Central memory CD4-positive, alpha-beta T cell (primary cell): ENCODE results near the gene NBAS.
"Not testable (repeated sequence)": the region's sequence is repeated elsewhere in the genome, so short reads cannot be mapped to it uniquely, and the experiment has no call there.

Experiments
- DNase-seq: peaks from one replicate; pipeline ENCODE4 v3.0.0; 2022

Gene NBAS

DNA sequence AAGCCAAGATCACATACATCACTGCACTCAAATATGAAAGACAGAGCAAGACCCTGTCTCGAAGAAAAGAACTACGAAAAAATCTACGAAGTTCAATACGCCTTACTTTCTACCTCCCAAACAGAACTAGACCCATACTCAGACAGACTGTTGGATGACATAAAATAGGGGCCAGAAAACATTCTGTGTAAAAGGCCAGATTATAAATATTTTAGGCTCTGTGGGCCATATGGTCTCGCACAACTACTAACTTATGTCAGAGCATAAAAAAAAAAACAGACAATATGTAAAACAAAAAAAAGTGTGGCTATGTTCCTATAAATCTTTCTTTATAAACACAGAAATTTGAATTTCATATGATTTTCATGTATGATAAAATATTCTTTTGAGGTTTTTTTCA is 40.8 kb downstream of the NBAS start:
- no peak for DNase-seq

GRCh38 chr2:15518759-15519158 is 42.4 kb downstream of the NBAS start:
- not testable (repeated sequence) for DNase-seq

- DNase-seq = no peak
Measured at GRCh38 chr2:15517793-15518192, 43.3 kb downstream of the NBAS start.

DNA sequence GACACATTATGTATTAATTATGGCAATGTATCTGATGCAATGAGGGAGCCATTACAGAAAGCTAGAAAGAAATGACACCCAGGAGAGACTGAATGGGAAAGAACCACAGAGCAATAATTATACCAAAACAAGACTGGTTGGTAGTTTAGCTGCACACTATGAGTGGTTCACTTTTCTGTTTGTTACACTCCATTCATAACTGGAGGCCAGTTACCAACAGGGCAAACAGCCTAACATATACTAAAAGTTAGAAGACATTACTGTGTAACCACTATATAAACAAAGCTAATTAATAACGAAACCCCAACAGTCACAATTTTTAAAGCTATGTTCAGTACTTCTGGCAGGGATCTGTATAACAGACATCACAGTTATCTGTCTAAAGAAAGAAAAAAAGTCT is 49.4 kb downstream of the NBAS start:
- DNase-seq = no peak

- DNase-seq = no peak
Measured at GRCh38 chr2:15510552-15510951, 50.6 kb downstream of the NBAS start.

DNA sequence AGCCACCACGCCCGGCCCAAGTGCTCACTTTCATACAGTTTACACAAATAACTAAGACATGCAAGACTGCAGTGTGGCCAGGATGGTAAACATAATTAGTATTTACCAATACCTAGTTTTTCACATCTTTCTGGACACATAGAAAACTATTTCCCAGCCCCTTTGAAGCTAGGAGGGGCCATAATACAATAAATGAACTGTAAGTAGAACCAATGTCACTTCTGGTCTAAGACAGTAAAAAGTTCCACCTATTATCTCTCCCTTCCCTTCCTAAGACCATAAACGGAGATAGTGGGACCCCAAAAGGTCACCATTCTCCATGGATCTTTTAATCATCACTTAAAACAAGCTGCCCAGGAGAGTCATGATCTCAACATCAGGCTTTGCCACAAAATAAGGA is 51.0 kb downstream of the NBAS start:
- no peak for DNase-seq

DNA sequence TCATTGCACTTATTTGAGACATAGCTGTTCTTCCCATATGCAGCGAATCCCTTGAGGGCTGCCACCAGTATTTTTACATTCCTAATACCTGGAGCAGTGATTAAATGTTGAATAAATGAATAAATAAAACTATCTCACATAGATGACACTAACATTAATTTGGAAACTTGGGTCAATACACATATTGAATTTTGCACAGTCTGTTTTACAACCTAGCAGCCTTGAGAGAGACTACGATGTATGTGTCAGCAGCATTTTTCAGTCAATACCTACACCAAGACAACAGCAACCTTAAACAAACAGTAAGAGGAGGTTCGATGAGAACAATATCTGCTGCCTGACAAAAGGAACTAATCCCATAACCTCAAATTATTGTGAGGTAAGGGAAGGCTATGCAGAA is 53.4 kb downstream of the NBAS start:
- DNase-seq = no peak

- DNase-seq = no peak
Measured at GRCh38 chr2:15507061-15507460, 54.1 kb downstream of the NBAS start.

GRCh38 chr2:15506229-15506819 is 54.8 kb downstream of the NBAS start:
- DNase-seq = no peak

- no peak for DNase-seq
Measured at GRCh38 chr2:15504882-15505663, 56.1 kb downstream of the NBAS start.

DNA sequence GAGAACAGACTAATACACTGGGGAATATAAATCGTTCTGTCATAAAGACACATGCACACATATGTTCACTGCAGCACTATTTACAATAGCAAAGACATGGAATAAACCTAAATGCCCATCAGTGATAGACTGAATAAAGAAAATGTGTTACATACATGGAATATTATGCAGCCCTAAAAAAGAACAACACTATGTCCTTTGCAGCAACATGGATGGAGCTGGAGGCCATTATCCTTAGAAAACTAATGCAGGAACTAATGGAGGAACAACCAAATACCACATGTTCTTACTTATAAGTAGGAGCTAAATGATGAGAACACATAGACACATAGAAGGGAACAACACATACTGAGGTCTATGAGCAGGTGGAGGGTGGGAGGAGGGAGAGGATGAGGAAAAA is 61.9 kb downstream of the NBAS start:
- DNase-seq = not testable (repeated sequence)

DNA sequence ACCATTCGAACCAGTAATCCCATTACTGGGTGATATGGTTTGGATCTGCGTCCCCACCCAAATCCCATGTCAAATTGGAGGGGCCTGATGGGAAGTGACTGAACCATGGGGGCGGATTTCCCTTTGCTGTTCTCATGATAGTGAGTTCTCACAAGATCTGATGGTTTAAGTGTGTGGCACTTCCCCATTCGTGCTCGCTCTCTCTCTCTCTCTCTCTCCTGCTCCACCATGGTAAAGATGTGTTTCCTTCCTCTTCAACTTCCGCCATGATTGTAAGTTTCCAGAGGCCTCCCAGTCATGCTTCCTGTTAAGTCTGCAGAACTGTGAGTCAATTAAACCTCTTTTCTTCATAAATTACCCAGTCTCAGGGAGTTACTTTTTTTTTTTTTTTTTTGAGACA is 62.6 kb downstream of the NBAS start:
- DNase-seq = no peak

- no peak for DNase-seq
Measured at GRCh38 chr2:15494877-15495276, 66.3 kb downstream of the NBAS start.

DNA sequence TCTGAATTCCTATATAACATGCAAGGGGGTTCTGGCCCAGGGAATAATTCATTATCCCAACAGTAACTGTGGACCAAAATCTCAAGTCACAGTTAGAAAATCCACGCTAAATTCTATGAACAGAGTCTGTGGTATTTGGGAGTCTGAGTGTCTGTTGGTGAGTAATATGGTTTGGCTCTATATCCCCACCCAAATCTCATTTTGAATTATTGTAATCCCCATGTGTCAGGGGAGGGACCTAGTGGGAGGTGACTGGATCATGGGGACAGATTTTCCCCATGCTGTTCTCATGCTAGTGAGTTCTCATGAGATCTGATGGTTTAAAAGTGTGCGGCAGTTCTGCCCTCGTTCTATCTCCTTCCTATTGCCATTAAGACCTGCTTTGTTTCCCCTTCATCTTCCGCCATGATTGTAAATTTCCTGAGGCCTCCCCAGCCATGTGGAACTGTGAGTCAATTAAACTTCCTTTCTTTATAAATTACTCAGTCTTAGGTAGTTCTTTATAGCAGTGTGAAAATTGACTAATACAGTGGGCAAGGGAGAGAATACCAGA is 68.3 kb downstream of the NBAS start:
- no peak for DNase-seq

DNA sequence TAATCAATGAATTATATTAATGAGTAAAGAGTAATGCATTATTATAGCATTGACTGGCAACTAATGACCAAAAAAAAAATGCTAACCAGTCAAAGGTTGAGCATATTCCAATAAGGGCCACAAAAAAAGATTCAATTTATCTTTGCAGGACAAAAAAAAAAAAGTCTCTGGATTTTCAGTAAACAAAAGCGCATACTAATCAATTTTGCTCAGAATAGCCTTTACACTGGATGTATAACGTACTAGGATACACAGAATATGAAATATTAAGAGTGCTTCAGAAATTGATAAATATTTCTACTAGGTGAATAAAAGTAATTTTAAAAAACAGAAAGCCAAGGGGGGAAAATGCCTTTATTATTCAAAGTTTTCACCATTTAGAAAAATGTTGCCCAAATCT is 74.4 kb downstream of the NBAS start:
- no peak for DNase-seq

GRCh38 chr2:15485949-15486348 is 75.2 kb downstream of the NBAS start:
- DNase-seq = no peak

DNA sequence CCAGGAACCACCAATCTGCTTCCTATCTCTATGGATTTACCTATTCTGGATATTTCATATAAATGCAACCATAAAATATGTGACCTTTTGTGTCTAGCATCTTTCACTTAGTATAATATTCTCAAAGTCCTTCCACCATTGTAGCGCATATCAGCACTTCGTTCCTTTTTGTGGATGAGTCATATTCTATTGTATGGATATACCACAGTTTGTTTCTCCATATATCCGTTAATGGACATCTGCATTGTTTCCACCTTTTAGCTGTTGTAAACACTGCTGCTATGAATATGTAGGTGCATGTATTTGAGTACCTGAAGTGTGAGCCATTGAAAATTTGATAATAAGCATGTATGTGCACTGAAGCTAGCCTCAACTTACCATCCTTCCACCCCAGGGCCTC is 80.1 kb downstream of the NBAS start:
- DNase-seq = no peak

- no peak for DNase-seq
Measured at GRCh38 chr2:15480552-15480951, 80.6 kb downstream of the NBAS start.

GRCh38 chr2:15472876-15473275 is 88.3 kb downstream of the NBAS start:
- DNase-seq = no peak

DNA sequence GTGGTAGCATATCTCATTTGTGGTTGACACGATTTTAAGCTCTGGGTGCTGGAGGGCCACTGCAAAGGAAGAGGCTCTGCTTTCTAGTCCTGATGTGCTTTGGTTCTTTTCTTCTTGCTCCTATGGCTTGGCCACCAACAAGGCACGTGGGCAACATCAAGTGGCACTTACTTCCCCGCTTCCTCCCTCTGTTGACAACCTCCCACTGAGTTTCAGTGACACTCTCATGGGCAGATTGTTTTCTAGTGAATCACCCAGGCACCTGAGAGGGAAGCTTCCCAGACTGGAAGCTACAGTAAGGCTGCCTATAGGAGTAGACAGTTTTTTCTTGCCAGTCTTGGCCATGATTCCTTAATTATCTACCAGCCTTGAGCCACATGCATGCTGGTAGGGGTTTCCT is 89.0 kb downstream of the NBAS start:
- DNase-seq = no peak

DNA sequence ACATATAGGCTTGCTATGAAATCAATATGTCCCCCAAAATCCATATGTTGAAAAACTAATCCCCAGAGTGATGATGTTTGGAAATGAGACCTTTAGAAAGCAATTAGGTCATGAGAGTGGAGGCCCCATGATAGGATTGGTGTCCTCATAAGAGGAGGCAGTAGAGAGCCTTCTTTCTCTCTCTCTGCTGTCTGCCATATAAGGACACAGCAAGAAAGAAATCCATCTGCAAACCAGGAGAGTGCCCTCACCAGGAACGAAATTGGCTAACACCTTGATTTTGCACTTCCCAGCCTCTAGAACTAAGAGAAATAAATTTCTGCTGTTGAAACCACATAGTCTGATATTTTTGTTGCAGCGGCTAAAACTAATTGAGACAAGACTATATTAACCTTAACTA is 89.5 kb downstream of the NBAS start:
- no peak for DNase-seq

DNA sequence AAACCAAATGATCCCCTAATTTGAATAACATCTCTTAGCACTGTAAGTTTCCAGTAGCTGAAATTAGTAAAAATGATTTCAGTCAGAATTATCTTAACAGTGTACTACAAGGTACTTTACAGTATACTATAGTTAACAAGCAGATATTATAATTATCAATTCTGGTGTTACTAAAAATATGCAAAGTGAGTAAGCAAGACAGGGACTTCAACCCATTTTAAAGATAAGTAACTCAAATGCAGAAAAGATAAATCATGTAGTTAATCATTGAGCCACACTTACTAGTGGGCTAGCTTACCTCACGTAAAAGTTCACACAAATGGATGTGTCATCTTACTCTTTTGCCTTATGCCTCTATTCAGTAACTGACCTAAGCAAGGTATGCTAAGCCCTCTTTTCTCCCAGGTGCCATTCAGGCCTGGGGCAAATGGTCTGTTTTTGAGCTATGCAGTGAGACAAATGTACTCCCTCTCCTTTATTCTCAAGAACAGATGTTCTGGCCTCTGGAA is 101.0 kb downstream of the NBAS start:
- no peak for DNase-seq

- no peak for DNase-seq
Measured at GRCh38 chr2:15458277-15458676, 102.9 kb downstream of the NBAS start.

DNA sequence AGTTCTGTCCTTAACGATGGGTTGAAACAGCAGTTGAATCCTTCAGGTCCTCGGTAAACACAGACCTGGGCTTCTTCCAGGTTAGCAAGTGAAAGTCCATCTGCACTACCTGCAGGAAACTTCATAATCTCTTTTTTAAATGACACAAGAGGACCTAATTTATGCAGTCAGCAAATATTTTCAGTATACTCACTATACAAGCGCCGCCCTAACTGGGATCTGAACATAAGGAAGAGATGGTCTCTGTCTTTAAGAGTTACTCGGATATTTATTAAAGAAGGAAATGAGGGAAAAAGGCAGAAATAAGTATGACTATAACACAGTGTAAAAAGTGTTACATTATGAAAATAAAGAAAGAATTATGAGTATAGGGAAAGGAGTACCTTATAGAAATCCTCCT is 103.3 kb downstream of the NBAS start:
- no peak for DNase-seq
